Liver (tissue), 9 donors: ENCODE results near the gene MLH1. TPM values are rescaled to one million over a fixed set of nuclear protein-coding genes. Genes with fewer than 3 reads are reported as not detected.

Source experiments
- DNase-seq: peaks from one replicate; pipeline ENCODE4 v3.0.0-alpha.2; 2017; ENCODE audit warnings: low spot score
- H3K27ac ChIP-seq, 2 donors: one replicate each; pipeline ENCODE4 v1.7.0; 2013; ENCODE audit warnings: inconsistent platforms in 2 of 2, low read length in 2 of 2, control low read depth in 1 of 2, low read depth in 1 of 2, mild to moderate bottlenecking in 1 of 2
- H3K27me3 ChIP-seq, 4 donors: one replicate each; pipeline versions ENCODE4 v1.6.1 to v1.7.0; 2013; ENCODE audit warnings: low read length in 3 of 4, inconsistent platforms in 1 of 4, mild to moderate bottlenecking in 1 of 4, moderate library complexity in 1 of 4; ENCODE audit not compliant: control insufficient read depth in 4 of 4, insufficient read depth in 4 of 4
- H3K36me3 ChIP-seq, 4 donors: one replicate each; pipeline versions ENCODE4 v1.6.1 to v1.7.0; 2013; ENCODE audit warnings: low read length in 3 of 4, mild to moderate bottlenecking in 3 of 4, low read depth in 1 of 4, moderate library complexity in 1 of 4; ENCODE audit not compliant: control insufficient read depth in 4 of 4, insufficient read depth in 3 of 4
- H3K4me1 ChIP-seq, 4 donors: one replicate each; pipeline versions ENCODE4 v1.6.1 to v1.7.0; 2013; ENCODE audit warnings: low read length in 3 of 4, mild to moderate bottlenecking in 3 of 4, moderate library complexity in 1 of 4; ENCODE audit not compliant: control insufficient read depth in 4 of 4, insufficient read depth in 4 of 4
- H3K4me3 ChIP-seq, 3 donors: one replicate each; pipeline versions ENCODE4 v1.6.1 to v1.7.0; 2013; ENCODE audit warnings: low read length in 3 of 3, control low read depth in 1 of 3, low read depth in 1 of 3, mild to moderate bottlenecking in 1 of 3
- H3K9ac ChIP-seq, 2 donors: one replicate each; pipeline ENCODE4 v1.7.0; 2013; ENCODE audit warnings: low read length in 2 of 2, mild to moderate bottlenecking in 2 of 2, moderate library complexity in 2 of 2, control low read depth in 1 of 2, low read depth in 1 of 2
- H3K9me3 ChIP-seq, 4 donors: one replicate each; pipeline versions ENCODE4 v1.6.1 to v1.7.0; 2013; ENCODE audit warnings: low read length in 3 of 4; ENCODE audit not compliant: control insufficient read depth in 4 of 4
- CTCF ChIP-seq: fragments of 150-350 bp; IDR thresholded peaks from 2 replicates; pipeline ENCODE4 v1.5.1; 2017; ENCODE audit warnings: improper control_type of control experiment, low read depth, low read length; ENCODE audit not compliant: missing input control
- EGR1 ChIP-seq, 2 donors: IDR thresholded peaks; 2 replicates each; pipeline ENCODE4 v1.6.1; 2016 to 2018; ENCODE audit warnings: antibody characterized with exemption in 2 of 2, low read depth in 2 of 2
- FOXA1 ChIP-seq: IDR thresholded peaks from 2 replicates; pipeline ENCODE4 v1.6.1; 2016; ENCODE audit warnings: antibody characterized with exemption
- FOXA2 ChIP-seq: IDR thresholded peaks from 2 replicates; pipeline ENCODE4 v1.6.1; 2016; ENCODE audit warnings: antibody characterized with exemption
- GABPA ChIP-seq, 2 donors: IDR thresholded peaks in 1 of 2; conservative IDR thresholded peaks in 1 of 2; 2 replicates each; pipeline ENCODE4 v1.6.1; 2016; ENCODE audit warnings: antibody characterized with exemption in 2 of 2, mild to moderate bottlenecking in 1 of 2, moderate library complexity in 1 of 2
- HNF4A ChIP-seq, 2 donors: conservative IDR thresholded peaks; 2 replicates each; pipeline ENCODE4 v1.6.1; 2016; ENCODE audit warnings: antibody characterized with exemption in 2 of 2, mild to moderate bottlenecking in 2 of 2
- HNF4G ChIP-seq: IDR thresholded peaks from 2 replicates; pipeline ENCODE4 v1.6.1; 2016; ENCODE audit warnings: antibody characterized with exemption
- JUND ChIP-seq, 2 donors: IDR thresholded peaks; 2 replicates each; pipeline ENCODE4 v1.6.1; 2016; ENCODE audit warnings: antibody characterized with exemption in 2 of 2
- RAD21 ChIP-seq, 2 donors: IDR thresholded peaks; 2 replicates each; pipeline ENCODE4 v1.6.1; 2016; ENCODE audit warnings: antibody characterized with exemption in 2 of 2, mild to moderate bottlenecking in 2 of 2
- RXRA ChIP-seq, 2 donors: IDR thresholded peaks; 2 replicates each; pipeline ENCODE4 v1.6.1; 2017 to 2018; ENCODE audit warnings: antibody characterized with exemption in 2 of 2, mild to moderate bottlenecking in 1 of 2
- SP1 ChIP-seq: IDR thresholded peaks from 2 replicates; pipeline ENCODE4 v1.6.1; 2018; ENCODE audit warnings: antibody characterized with exemption, mild to moderate bottlenecking
- TAF1 ChIP-seq: conservative IDR thresholded peaks from 2 replicates; pipeline ENCODE4 v1.6.1; 2016; ENCODE audit warnings: antibody characterized with exemption, mild to moderate bottlenecking
- YY1 ChIP-seq: IDR thresholded peaks from 2 replicates; pipeline ENCODE4 v1.6.1; 2016; ENCODE audit warnings: antibody characterized with exemption, mild to moderate bottlenecking
- WGBS: extraction: QIAGEN DNeasy Blood & Tissue Kit; methylation state at CpG from one replicate; pipeline ENCODE4 v1.1.7; 2013; 5-methylcytosine and 5-hydroxymethylcytosine counted together
- polyA plus RNA-seq, 2 donors: library from polyadenylated mRNA; stranded (reverse) in 1 of 2; unstranded in 1 of 2; fragments of 200-250 nt in 1 of 2; fragments of >200 nt in 1 of 2; fragmentation: Nextera tagmentation in 1 of 2; extraction: Ambion mirVana in 1 of 2; gene quantifications; one replicate each; pipeline versions ENCODE4 v1.2.1 to v1.2.3, GENCODE V29; 2013 to 2015
- total RNA-seq, 2 donors: library from RNA; depleted of rRNA; stranded (reverse); fragments of >200 nt; gene quantifications; one replicate each; pipeline ENCODE4 v1.2.3, GENCODE V29; 2014
- TF ChIP-seq, protein P1 (sequence below): IDR thresholded peaks from 2 replicates; pipeline ENCODE4 v1.6.1; 2016; ENCODE audit warnings: antibody characterized with exemption
- TF ChIP-seq, protein P2 (sequence below): IDR thresholded peaks from 2 replicates; pipeline ENCODE4 v1.6.1; 2016; ENCODE audit warnings: antibody characterized with exemption
- TF ChIP-seq, protein P3 (sequence below): IDR thresholded peaks from 2 replicates; pipeline ENCODE4 v1.6.1; 2016; ENCODE audit warnings: antibody characterized with exemption
- donor health status: healthy.
- donor health status: healthy.
- donor health status: healthy.
- donor health status: healthy.
- donor health status: healthy.

MLH1 gene
- total and polyA plus RNA-seq, 4 donors: 9.4 to 34.2 (median 22.5) TPM

DNA sequence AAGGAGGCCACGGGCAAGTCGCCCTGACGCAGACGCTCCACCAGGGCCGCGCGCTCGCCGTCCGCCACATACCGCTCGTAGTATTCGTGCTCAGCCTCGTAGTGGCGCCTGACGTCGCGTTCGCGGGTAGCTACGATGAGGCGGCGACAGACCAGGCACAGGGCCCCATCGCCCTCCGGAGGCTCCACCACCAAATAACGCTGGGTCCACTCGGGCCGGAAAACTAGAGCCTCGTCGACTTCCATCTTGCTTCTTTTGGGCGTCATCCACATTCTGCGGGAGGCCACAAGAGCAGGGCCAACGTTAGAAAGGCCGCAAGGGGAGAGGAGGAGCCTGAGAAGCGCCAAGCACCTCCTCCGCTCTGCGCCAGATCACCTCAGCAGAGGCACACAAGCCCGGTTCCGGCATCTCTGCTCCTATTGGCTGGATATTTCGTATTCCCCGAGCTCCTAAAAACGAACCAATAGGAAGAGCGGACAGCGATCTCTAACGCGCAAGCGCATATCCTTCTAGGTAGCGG lies 452 bp upstream of the MLH1 start, which contains the start of gene EPM2AIP1 (continued):
- TF ChIP-seq, protein P1, sequence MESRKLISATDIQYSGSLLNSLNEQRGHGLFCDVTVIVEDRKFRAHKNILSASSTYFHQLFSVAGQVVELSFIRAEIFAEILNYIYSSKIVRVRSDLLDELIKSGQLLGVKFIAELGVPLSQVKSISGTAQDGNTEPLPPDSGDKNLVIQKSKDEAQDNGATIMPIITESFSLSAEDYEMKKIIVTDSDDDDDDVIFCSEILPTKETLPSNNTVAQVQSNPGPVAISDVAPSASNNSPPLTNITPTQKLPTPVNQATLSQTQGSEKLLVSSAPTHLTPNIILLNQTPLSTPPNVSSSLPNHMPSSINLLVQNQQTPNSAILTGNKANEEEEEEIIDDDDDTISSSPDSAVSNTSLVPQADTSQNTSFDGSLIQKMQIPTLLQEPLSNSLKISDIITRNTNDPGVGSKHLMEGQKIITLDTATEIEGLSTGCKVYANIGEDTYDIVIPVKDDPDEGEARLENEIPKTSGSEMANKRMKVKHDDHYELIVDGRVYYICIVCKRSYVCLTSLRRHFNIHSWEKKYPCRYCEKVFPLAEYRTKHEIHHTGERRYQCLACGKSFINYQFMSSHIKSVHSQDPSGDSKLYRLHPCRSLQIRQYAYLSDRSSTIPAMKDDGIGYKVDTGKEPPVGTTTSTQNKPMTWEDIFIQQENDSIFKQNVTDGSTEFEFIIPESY: no peak
- no peak for TF ChIP-seq CTCF

- Histone ChIP-seq H3K27me3 (no peaks in the 10 kb centered on the region), H3K27ac (no peak overlapping the region), H3K9me3 (no peaks in the 10 kb centered on the region), H3K36me3 (peaks cover 10 to 48% (median 37%) of the 10 kb centered on the region in 4 donors), H3K4me1 (peaks cover 0 to 8% (median 2%) of the 10 kb centered on the region in 4 donors), H3K4me3 (no peak overlapping the region), H3K9ac (no peak overlapping the region)
- TF ChIP-seq YY1 (no peak), SP1 (peak; percentile 22), TAF1 (no peak), FOXA2 (peak; percentile 4), RAD21 (IDR thresholded peaks at IDR 0.05) (peak; percentile 25 to 49), EGR1 (IDR thresholded peaks at IDR 0.05; ENCODE audit: low read depth in 2 of 2) (no peak), HNF4G (peak; percentile 46), HNF4A (conservative IDR thresholded peaks at IDR 0.05) (peak; percentile 69 to 71), GABPA (IDR thresholded peaks at IDR 0.05 in 1 of 2, conservative IDR thresholded peaks at IDR 0.05 in 1 of 2) (no peak), RXRA (IDR thresholded peaks at IDR 0.05) (peak in 1 of 2 donors; percentile 39), FOXA1 (no peak)
- TF ChIP-seq, protein P1: no peak
- TF ChIP-seq, protein P2, sequence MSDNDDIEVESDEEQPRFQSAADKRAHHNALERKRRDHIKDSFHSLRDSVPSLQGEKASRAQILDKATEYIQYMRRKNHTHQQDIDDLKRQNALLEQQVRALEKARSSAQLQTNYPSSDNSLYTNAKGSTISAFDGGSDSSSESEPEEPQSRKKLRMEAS: no peak
- DNase-seq: no peak
- 53% methylated on average over 2 of the region's 2 CpGs for WGBS
Observed at GRCh38 chr3:37014620-37015019, 21.3 kb downstream of the MLH1 start.

GRCh38 chr3:37015642-37016041 lies 22.3 kb downstream of the MLH1 start:
- H3K27me3 ChIP-seq: no peaks in the 10 kb centered on the region
- WGBS: 94% methylated on average over 5 of the region's 5 CpGs
- TF ChIP-seq FOXA1: no peak
- TF ChIP-seq, protein P3, sequence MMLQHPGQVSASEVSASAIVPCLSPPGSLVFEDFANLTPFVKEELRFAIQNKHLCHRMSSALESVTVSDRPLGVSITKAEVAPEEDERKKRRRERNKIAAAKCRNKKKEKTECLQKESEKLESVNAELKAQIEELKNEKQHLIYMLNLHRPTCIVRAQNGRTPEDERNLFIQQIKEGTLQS: no peak
- TF ChIP-seq YY1: no peak
- no peak for TF ChIP-seq JUND (IDR thresholded peaks at IDR 0.05)
- TF ChIP-seq SP1: no peak
- TF ChIP-seq HNF4G: no peak
- TF ChIP-seq HNF4A (conservative IDR thresholded peaks at IDR 0.05): no peak
- TF ChIP-seq EGR1 (IDR thresholded peaks at IDR 0.05; ENCODE audit: low read depth in 2 of 2): no peak
- no peak for TF ChIP-seq RAD21 (IDR thresholded peaks at IDR 0.05)
- no peak overlapping the region for H3K9ac ChIP-seq
- DNase-seq: no peak
- H3K9me3 ChIP-seq: no peaks in the 10 kb centered on the region
- no peak overlapping the region for H3K27ac ChIP-seq
- H3K36me3 ChIP-seq: peaks cover 9 to 55% (median 45%) of the 10 kb centered on the region in 4 donors
- H3K4me3 ChIP-seq: no peak overlapping the region
- H3K4me1 ChIP-seq: peaks cover 0 to 8% (median 2%) of the 10 kb centered on the region in 4 donors
